Kidney (tissue), 14 donors: Measurements from ENCODE around the gene SHOX. TPM values are rescaled to one million over a fixed set of nuclear protein-coding genes. Genes with fewer than 3 reads are reported as not detected.

Experiments
- DNase-seq, 5 donors: peaks; one replicate each; pipeline ENCODE4 v3.0.0-alpha.2; 2013 to 2020
- FAIRE-seq: peaks from 2 replicates; lab custom pipeline; 2012; peaks lifted over from hg19 to GRCh38; lab: Jason Lieb, UNC
- H3K27ac ChIP-seq, 2 donors: one replicate each; pipeline ENCODE4 v1.7.0; 2013; ENCODE audit warnings: low read depth in 2 of 2, low read length in 2 of 2, inconsistent platforms in 1 of 2
- H3K27me3 ChIP-seq: one replicate; pipeline ENCODE4 v1.7.1; 2013; ENCODE audit warnings: low read length, inconsistent platforms; ENCODE audit not compliant: control insufficient read depth, insufficient read depth
- H3K36me3 ChIP-seq, 3 donors: one replicate each; pipeline versions ENCODE4 v1.7.0 to v1.7.1; 2013; ENCODE audit warnings: low read length in 3 of 3, control low read depth in 1 of 3, inconsistent platforms in 1 of 3; ENCODE audit not compliant: insufficient read depth in 3 of 3, control insufficient read depth in 2 of 3
- H3K4me1 ChIP-seq, 3 donors: one replicate each; pipeline versions ENCODE4 v1.7.0 to v1.7.1; 2013; ENCODE audit warnings: low read length in 3 of 3, inconsistent platforms in 1 of 3, low read depth in 1 of 3; ENCODE audit not compliant: control insufficient read depth in 2 of 3, insufficient read depth in 2 of 3
- H3K4me3 ChIP-seq, 3 donors: one replicate each; pipeline versions ENCODE4 v1.7.0 to v1.8.1; 2013; ENCODE audit warnings: low read length in 3 of 3, control low read depth in 1 of 3, inconsistent platforms in 1 of 3
- H3K9ac ChIP-seq, 3 donors: one replicate each; pipeline versions ENCODE4 v1.7.0 to v1.7.1; 2013; ENCODE audit warnings: low read length in 3 of 3, control low read depth in 1 of 3, inconsistent platforms in 1 of 3
- H3K9me3 ChIP-seq, 3 donors: one replicate each; pipeline versions ENCODE4 v1.7.0 to v1.7.1; 2013; ENCODE audit warnings: low read length in 3 of 3, control low read depth in 1 of 3, inconsistent platforms in 1 of 3; ENCODE audit not compliant: control insufficient read depth in 2 of 3, insufficient read depth in 1 of 3
- CTCF ChIP-seq: IDR thresholded peaks from 3 replicates; pipeline ENCODE4 v1.5.1; 2012; ENCODE audit warnings: mild to moderate bottlenecking, moderate library complexity, borderline replicate concordance; ENCODE audit not compliant: insufficient read depth; ENCODE audit errors: extremely low read depth
- intact Hi-C: fragments of 100-400 bp; cut with DNase I; formaldehyde crosslinking; loops from one replicate; pipeline ENCODE4 v1.11.1; 2022
- polyA plus RNA-seq: library from polyadenylated mRNA; stranded (reverse); fragments of 350-450 nt; fragmentation: Illumina TruSeq; extraction: RNeasy Lipid Tissue Mini Kit (QIAGEN cat#74804); gene quantifications from one replicate; pipeline ENCODE4 v1.2.3, GENCODE V29; 2014; ENCODE audit warnings: low read depth, low replicate concordance; ENCODE audit not compliant: insufficient read depth
- total RNA-seq: library from RNA; stranded (reverse); fragmentation: NEBNext Ultra II Directional; extraction: Animal tissue kit (Norgen Biotek cat#: 25700); gene quantifications from one replicate; pipeline ENCODE4 v1.2.1, GENCODE V29; 2021
- donor health status: control.
- donor health status: control.
- donor health status: control.
- donor health status: control.
- donor health status: control.
- donor health status: DM: yes; HTN: yes; CAD: no.
- donor health status: Normal renal cell carcinoma (clear cell type).

The SHOX gene
- total and polyA plus RNA-seq, 2 donors from 2014 or later: not detected

GRCh38 chrX:675279-675954, 44.8 kb downstream of the SHOX start:
- DNase-seq (no peak), FAIRE-seq (no peak)
- no peaks in the 10 kb centered on the region for H3K9me3 ChIP-seq
- H3K27me3 ChIP-seq: peaks cover 2% of the 10 kb centered on the region
- no peaks in the 10 kb centered on the region for H3K4me1 ChIP-seq
- H3K36me3 ChIP-seq: no peaks in the 10 kb centered on the region
- H3K27ac ChIP-seq: no peak overlapping the region
- intact Hi-C loops: no loop called here
- no peak for TF ChIP-seq CTCF
- H3K4me3 ChIP-seq: no peak overlapping the region
- H3K9ac ChIP-seq: no peak overlapping the region

GRCh38 chrX:675955-676295, 45.3 kb downstream of the SHOX start:
- Histone ChIP-seq H3K27ac (no peak overlapping the region), H3K27me3 (peaks cover 2% of the 10 kb centered on the region), H3K9ac (no peak overlapping the region), H3K9me3 (no peaks in the 10 kb centered on the region), H3K4me1 (no peaks in the 10 kb centered on the region), H3K36me3 (no peaks in the 10 kb centered on the region), H3K4me3 (no peak overlapping the region)
- no peak for DNase-seq
- intact Hi-C loops: no loop called here
- no peak for FAIRE-seq
- no peak for TF ChIP-seq CTCF

- Histone ChIP-seq H3K9ac (no peak overlapping the region), H3K4me3 (no peak overlapping the region), H3K4me1 (no peaks in the 10 kb centered on the region), H3K27ac (no peak overlapping the region), H3K9me3 (no peaks in the 10 kb centered on the region), H3K27me3 (peaks cover 2% of the 10 kb centered on the region), H3K36me3 (no peaks in the 10 kb centered on the region)
- TF ChIP-seq CTCF: no peak
- intact Hi-C loops: no loop called here
- no peak for FAIRE-seq
- DNase-seq: no peak
Measured at GRCh38 chrX:677376-677775, 46.8 kb downstream of the SHOX start.
